Cardiac muscle cell (in vitro differentiated cells and primary cell): Measurements from ENCODE around the gene GIT2. TPM values are rescaled to one million over a fixed set of nuclear protein-coding genes. Genes with fewer than 3 reads are reported as not detected.

Experiments
- DNase-seq, 2 donors: peaks; one replicate each; pipeline versions ENCODE4 v3.0.0 to v3.0.0-alpha.2; 2010 to 2017; ENCODE audit warnings: low read depth in 1 of 2, low spot score in 1 of 2
- H3K27ac ChIP-seq: fragments of 200-600 bp; sonication (generic); 2 replicates; pipeline ENCODE4 v1.5.1; 2016
- H3K27me3 ChIP-seq: fragments of 200-600 bp; sonication (generic); 2 replicates; pipeline ENCODE4 v1.6.0; 2016; ENCODE audit warnings: control low read depth
- H3K36me3 ChIP-seq: fragments of 200-600 bp; sonication (generic); 2 replicates; pipeline ENCODE4 v1.5.1; 2016; ENCODE audit warnings: control low read depth
- H3K4me1 ChIP-seq: fragments of 200-600 bp; sonication (generic); 2 replicates; pipeline ENCODE4 v1.8.1; 2017; ENCODE audit warnings: low read depth, mild to moderate bottlenecking, mixed run types
- H3K4me3 ChIP-seq: fragments of 200-600 bp; sonication (generic); 2 replicates; pipeline ENCODE4 v1.5.1; 2016; ENCODE audit warnings: mild to moderate bottlenecking
- H3K9me3 ChIP-seq: fragments of 200-600 bp; sonication (generic); 2 replicates; pipeline ENCODE4 v1.5.1; 2017; ENCODE audit warnings: low read depth, mild to moderate bottlenecking, control low read depth
- CTCF ChIP-seq: IDR thresholded peaks from 2 replicates; pipeline ENCODE4 v1.5.1; 2012; ENCODE audit warnings: low read depth, mild to moderate bottlenecking, low read length
- polyA plus RNA-seq: library from polyadenylated mRNA; unstranded; fragments of >200 nt; fragmentation: Nextera tagmentation; extraction: Ambion mirVana; gene quantifications from 2 replicates; pipeline ENCODE4 v1.2.1, GENCODE V29; 2016
- total RNA-seq: library from RNA; depleted of rRNA; stranded (reverse); fragments of >200 nt; gene quantifications from 2 replicates; pipeline ENCODE4 v1.2.3, GENCODE V29; 2016

The GIT2 gene
- total and polyA plus RNA-seq, 2 experiments from 2014 or later = 23.3 to 25.7 TPM

GRCh38 chr12:109939504-109939903 lies 56.7 kb downstream of the GIT2 start:
- DNase-seq = no peak
- Histone ChIP-seq H3K4me1 (peaks cover 3% of the 10 kb centered on the region), H3K27me3 (no peaks in the 10 kb centered on the region), H3K27ac (no peak overlapping the region), H3K9me3 (no peaks in the 10 kb centered on the region), H3K4me3 (no peak overlapping the region), H3K36me3 (peaks cover 30% of the 10 kb centered on the region)
- TF ChIP-seq CTCF = no peak

DNA sequence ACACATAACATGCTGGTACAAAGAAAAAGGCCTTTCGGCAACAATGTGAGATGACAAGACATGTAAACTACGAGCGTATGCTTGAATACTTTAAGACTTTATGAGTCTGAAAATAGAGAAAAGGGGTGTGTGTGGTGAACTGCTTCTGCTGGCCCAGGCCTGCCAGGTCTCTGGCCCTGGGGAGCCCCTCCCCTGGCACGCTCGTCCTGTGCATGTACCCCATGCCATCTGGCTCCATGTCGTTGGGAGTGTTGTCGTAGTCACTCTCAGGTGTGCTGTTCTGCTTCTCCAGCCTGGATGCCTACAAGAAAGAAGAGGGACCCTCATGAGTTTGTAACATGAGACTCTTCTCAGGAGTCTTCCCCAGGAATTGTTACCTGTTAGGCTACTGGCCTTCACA lies 57.2 kb downstream of the GIT2 start:
- H3K27me3 ChIP-seq = no peaks in the 10 kb centered on the region
- peaks cover 35% of the 10 kb centered on the region for H3K36me3 ChIP-seq
- H3K4me1 ChIP-seq = no peaks in the 10 kb centered on the region

GRCh38 chr12:109937371-109937770 lies 58.8 kb downstream of the GIT2 start:
- no peak for DNase-seq
- Histone ChIP-seq H3K27me3 (no peaks in the 10 kb centered on the region), H3K27ac (no peak overlapping the region), H3K36me3 (peaks cover 49% of the 10 kb centered on the region), H3K9me3 (no peaks in the 10 kb centered on the region), H3K4me3 (no peak overlapping the region), H3K4me1 (no peaks in the 10 kb centered on the region)
- TF ChIP-seq CTCF = no peak

More for the DNA sequence above, 57.2 kb downstream of the GIT2 start:
- no peak for DNase-seq
- Histone ChIP-seq H3K9me3 (no peaks in the 10 kb centered on the region), H3K4me3 (no peak overlapping the region), H3K27ac (no peak overlapping the region)
- TF ChIP-seq CTCF = no peak

DNA sequence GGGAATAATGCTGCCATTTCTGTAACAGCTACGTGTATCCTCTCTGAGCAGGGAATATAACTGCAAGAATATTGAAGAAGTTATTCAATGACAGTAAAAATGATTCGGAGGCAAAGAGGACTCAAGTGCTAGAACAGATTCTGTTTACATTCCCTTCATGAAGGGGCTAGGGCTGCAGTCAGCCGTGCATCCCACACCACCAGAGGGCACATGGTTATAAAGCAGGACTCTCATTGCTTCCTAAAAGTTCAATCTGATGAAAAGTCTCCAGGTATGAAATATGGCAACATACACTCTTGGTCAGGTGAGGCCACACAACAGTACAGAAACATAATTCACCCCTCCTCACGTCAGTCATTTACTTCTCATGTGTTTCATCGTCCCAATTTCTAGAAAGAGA lies 62.1 kb downstream of the GIT2 start:
- Histone ChIP-seq H3K36me3 (peaks cover 56% of the 10 kb centered on the region), H3K4me1 (no peaks in the 10 kb centered on the region), H3K27me3 (no peaks in the 10 kb centered on the region), H3K27ac (no peak overlapping the region), H3K4me3 (no peak overlapping the region), H3K9me3 (no peaks in the 10 kb centered on the region)
- DNase-seq = peak in 1 of 2 donors; percentile 37
- TF ChIP-seq CTCF = peak; percentile 57

DNA sequence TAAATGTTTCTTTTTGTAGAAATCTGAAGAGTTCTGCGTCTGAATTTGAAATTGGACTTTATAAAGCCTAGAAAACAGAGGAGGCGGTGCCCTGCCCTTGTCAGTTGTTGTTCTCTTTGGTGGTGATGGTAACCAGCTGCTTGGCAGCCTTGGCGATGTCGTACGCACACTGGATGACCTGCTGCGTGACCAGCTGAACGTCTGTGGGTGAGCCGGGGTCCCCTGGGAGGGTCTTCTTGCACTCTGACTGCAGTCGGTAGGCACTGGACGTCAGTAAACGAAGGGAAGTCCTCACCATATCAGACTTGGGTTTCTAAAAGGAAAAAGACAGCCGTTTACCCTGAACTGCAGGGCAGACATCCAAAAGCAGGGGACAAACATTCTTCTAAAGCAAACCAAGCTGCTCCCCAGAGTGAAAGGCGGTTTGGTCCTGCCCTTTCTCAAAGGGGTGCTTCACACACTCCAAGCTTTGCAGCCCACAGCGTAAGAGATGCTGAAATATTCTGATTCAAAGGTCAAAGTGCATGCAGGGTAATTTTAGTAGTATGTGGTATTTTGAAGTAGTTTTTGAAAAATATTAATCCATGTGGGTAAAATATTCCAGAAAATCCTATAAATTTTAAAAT lies 63.2 kb downstream of the GIT2 start:
- Histone ChIP-seq H3K4me3 (no peak overlapping the region), H3K27me3 (no peaks in the 10 kb centered on the region), H3K27ac (no peak overlapping the region), H3K4me1 (no peaks in the 10 kb centered on the region), H3K9me3 (no peaks in the 10 kb centered on the region), H3K36me3 (peaks cover 47% of the 10 kb centered on the region)
- no peak for DNase-seq
- TF ChIP-seq CTCF = no peak
